Kidney glomerular epithelial cell (primary cell): ENCODE results near the gene GTF2IRD1.
"Not testable (repeated sequence)": the region's sequence is repeated elsewhere in the genome, so short reads cannot be mapped to it uniquely, and the experiment has no call there.

Experiments used
- DNase-seq: peaks from one replicate; lab custom pipeline; 2025; lab: John Stamatoyannopoulos, UW

Gene GTF2IRD1

GRCh38 chr7:74430961-74431466 lies 22.7 kb upstream of the GTF2IRD1 start:
- DNase-seq: no peak

- DNase-seq: not testable (repeated sequence)
These were observed 16.5 kb upstream of the GTF2IRD1 start for GRCh38 chr7:74437291-74437571.

- no peak for DNase-seq
These were observed 15.4 kb upstream of the GTF2IRD1 start for GRCh38 chr7:74438327-74438726.

- DNase-seq: peak; percentile 17
These were observed 14.2 kb upstream of the GTF2IRD1 start for GRCh38 chr7:74439541-74439940.

- not testable (repeated sequence) for DNase-seq
These were observed 13.6 kb upstream of the GTF2IRD1 start for GRCh38 chr7:74440143-74440542.

- no peak for DNase-seq
These were observed 11.9 kb upstream of the GTF2IRD1 start for GRCh38 chr7:74441801-74442200.

- DNase-seq: no peak
These were observed 10.0 kb upstream of the GTF2IRD1 start for GRCh38 chr7:74443543-74444247.

- DNase-seq: no peak
These were observed 4.6 kb upstream of the GTF2IRD1 start for GRCh38 chr7:74449144-74449543.

GRCh38 chr7:74449809-74450397 lies 3.8 kb upstream of the GTF2IRD1 start:
- DNase-seq: peak; percentile 24

- no peak for DNase-seq
These were observed 871 bp upstream of the GTF2IRD1 start for GRCh38 chr7:74452748-74453321.

GRCh38 chr7:74454021-74454924 lies 567 bp downstream of the GTF2IRD1 start:
- DNase-seq: no peak

GRCh38 chr7:74454925-74455288 lies 1.2 kb downstream of the GTF2IRD1 start:
- DNase-seq: no peak

- no peak for DNase-seq
These were observed 1.6 kb downstream of the GTF2IRD1 start for GRCh38 chr7:74455291-74455804.

GRCh38 chr7:74455928-74456327 lies 2.2 kb downstream of the GTF2IRD1 start:
- no peak for DNase-seq

GRCh38 chr7:74457007-74457406 lies 3.3 kb downstream of the GTF2IRD1 start:
- no peak for DNase-seq

GRCh38 chr7:74461970-74462706 lies 8.4 kb downstream of the GTF2IRD1 start:
- DNase-seq: no peak

GRCh38 chr7:74462707-74463100 lies 9.0 kb downstream of the GTF2IRD1 start:
- no peak for DNase-seq

- no peak for DNase-seq
These were observed 11.5 kb downstream of the GTF2IRD1 start for GRCh38 chr7:74464931-74465886.

GRCh38 chr7:74466196-74466813 lies 12.6 kb downstream of the GTF2IRD1 start:
- no peak for DNase-seq

GRCh38 chr7:74467876-74468275 lies 14.2 kb downstream of the GTF2IRD1 start:
- no peak for DNase-seq
